GM12874 (cell line): ENCODE results near the gene CHST12.

Source experiments
- TF ChIP-seq, protein P1 (sequence below): IDR thresholded peaks from 2 replicates; pipeline ENCODE4 v1.5.1; 2011; ENCODE audit warnings: low read depth, mild to moderate bottlenecking, control low read depth, low read length, moderate library complexity; ENCODE audit not compliant: insufficient read depth

CHST12 gene

DNA sequence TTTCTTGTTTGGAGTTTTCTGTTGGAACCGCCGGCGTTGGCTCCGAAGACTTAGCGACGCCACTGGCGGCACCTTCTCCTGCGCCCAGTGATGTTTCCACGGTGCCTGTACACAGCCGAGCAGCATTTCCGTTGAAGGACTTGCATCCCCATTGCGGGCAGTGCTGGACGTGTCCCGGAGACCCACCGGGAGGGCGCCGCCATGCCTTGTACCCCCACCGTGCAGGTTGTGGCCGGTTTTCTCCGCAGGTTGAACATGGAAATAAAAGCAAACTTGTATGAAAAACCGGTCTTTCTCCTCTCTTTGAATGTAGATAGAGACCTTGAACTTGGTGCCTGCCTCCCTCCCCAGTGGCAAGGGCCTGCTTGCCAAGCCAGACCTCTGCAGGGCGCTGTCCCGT lies 22.9 kb upstream of the CHST12 start:
- TF ChIP-seq, protein P1, sequence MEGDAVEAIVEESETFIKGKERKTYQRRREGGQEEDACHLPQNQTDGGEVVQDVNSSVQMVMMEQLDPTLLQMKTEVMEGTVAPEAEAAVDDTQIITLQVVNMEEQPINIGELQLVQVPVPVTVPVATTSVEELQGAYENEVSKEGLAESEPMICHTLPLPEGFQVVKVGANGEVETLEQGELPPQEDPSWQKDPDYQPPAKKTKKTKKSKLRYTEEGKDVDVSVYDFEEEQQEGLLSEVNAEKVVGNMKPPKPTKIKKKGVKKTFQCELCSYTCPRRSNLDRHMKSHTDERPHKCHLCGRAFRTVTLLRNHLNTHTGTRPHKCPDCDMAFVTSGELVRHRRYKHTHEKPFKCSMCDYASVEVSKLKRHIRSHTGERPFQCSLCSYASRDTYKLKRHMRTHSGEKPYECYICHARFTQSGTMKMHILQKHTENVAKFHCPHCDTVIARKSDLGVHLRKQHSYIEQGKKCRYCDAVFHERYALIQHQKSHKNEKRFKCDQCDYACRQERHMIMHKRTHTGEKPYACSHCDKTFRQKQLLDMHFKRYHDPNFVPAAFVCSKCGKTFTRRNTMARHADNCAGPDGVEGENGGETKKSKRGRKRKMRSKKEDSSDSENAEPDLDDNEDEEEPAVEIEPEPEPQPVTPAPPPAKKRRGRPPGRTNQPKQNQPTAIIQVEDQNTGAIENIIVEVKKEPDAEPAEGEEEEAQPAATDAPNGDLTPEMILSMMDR: no peak

GRCh38 chr7:2381227-2381626 lies 22.2 kb upstream of the CHST12 start:
- TF ChIP-seq, protein P1: no peak

- TF ChIP-seq, protein P1: no peak
Measured at GRCh38 chr7:2381881-2382509, 21.4 kb upstream of the CHST12 start.

GRCh38 chr7:2383543-2384274 lies 19.7 kb upstream of the CHST12 start:
- TF ChIP-seq, protein P1: no peak

GRCh38 chr7:2384354-2385243 lies 18.8 kb upstream of the CHST12 start:
- TF ChIP-seq, protein P1: 0 out of 2 replicates have a peak, but pooled peaks have one; percentile 3

DNA sequence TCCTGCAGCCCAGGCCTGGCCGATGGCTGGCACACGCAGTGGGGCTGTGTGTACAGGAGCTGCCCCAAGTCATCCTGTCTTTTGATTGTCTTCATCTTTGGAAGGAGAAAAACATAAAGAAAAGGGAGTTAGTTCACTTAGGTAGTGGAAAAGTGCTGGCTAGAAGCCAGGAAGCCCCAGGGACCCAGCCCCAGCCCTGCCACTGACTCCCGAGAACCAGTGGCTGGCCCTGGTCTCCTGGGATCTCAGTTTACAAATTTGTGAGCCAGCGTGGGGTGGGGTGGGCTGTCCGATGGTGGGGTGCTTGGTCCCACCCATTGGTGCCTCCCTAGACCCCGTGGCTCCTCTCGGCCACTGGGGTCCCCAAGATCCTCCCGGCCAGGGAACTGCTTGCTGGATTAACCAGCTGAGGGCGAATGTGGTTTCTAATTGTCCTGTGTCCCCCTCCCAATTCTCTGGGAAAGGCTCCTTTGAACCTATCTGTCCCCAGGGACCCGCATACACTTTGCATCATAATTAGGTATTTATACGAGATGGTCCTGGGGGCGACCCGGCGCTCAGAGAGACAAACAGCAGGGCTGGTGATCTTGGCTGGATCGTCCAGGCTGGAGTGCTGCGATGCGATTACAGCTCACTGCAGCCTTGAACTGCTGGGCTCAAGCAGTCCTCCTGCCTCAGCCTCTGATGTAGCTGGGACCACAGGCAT lies 16.3 kb upstream of the CHST12 start:
- TF ChIP-seq, protein P1: no peak
